ENCODE measurements around the gene MTMR4.
"Not testable (repeated sequence)": the region's sequence is repeated elsewhere in the genome, so short reads cannot be mapped to it uniquely, and the experiment has no call there.

The MTMR4 gene

GRCh38 chr17:58488428-58488890 is 26.0 kb downstream of the MTMR4 start:
- no peak for DNase-seq

GRCh38 chr17:58487589-58488427 is 26.6 kb downstream of the MTMR4 start, which contains the start of gene HSF5:
Gene HSF5, minus strand, starts transcription at chr17:58488408. Its CDS starts 134 bp downstream, at chr17:58488274.
- DNase-seq, result no peak

GRCh38 chr17:58484600-58484999 is 29.8 kb downstream of the MTMR4 start:
- DNase-seq, result no peak

- DNase-seq, result not testable (repeated sequence)
Measured at GRCh38 chr17:58481798-58482197, 32.6 kb downstream of the MTMR4 start.

- DNase-seq, result no peak
Measured at GRCh38 chr17:58480090-58480489, 34.3 kb downstream of the MTMR4 start.

- DNase-seq, result no peak
Measured at GRCh38 chr17:58476812-58477211, 37.6 kb downstream of the MTMR4 start.

- DNase-seq, result no peak
Measured at GRCh38 chr17:58475985-58476384, 38.5 kb downstream of the MTMR4 start.

- no peak for DNase-seq
Measured at GRCh38 chr17:58470356-58470755, 44.1 kb downstream of the MTMR4 start.

- no peak for DNase-seq
Measured at GRCh38 chr17:58468944-58469343, 45.5 kb downstream of the MTMR4 start.

- no peak for DNase-seq
Measured at GRCh38 chr17:58455491-58455890, 58.9 kb downstream of the MTMR4 start.

- no peak for DNase-seq
Measured at GRCh38 chr17:58452738-58453137, 61.7 kb downstream of the MTMR4 start.

- peak; percentile 89 for DNase-seq
Measured at GRCh38 chr17:58447039-58447975, 67.1 kb downstream of the MTMR4 start.

- no peak for DNase-seq
Measured at GRCh38 chr17:58446086-58446485, 68.4 kb downstream of the MTMR4 start.
